Liver (tissue), 3 donors: Measurements from ENCODE around the gene CAPZB.

ENCODE experiments used
- EGR1 ChIP-seq, 2 donors: IDR thresholded peaks; 2 replicates each; pipeline ENCODE4 v1.6.1; 2016 to 2018; ENCODE audit warnings: antibody characterized with exemption in 2 of 2, low read depth in 2 of 2
- GABPA ChIP-seq, 2 donors: IDR thresholded peaks in 1 of 2; conservative IDR thresholded peaks in 1 of 2; 2 replicates each; pipeline ENCODE4 v1.6.1; 2016; ENCODE audit warnings: antibody characterized with exemption in 2 of 2, mild to moderate bottlenecking in 1 of 2, moderate library complexity in 1 of 2
- NR2F2 ChIP-seq: IDR thresholded peaks from 2 replicates; pipeline ENCODE4 v1.6.1; 2016; ENCODE audit warnings: antibody characterized with exemption
- TAF1 ChIP-seq: conservative IDR thresholded peaks from 2 replicates; pipeline ENCODE4 v1.6.1; 2016; ENCODE audit warnings: antibody characterized with exemption, mild to moderate bottlenecking
- TF ChIP-seq, protein P1 (sequence below): fragments of 150-350 bp; IDR thresholded peaks from 2 replicates; pipeline ENCODE4 v1.5.1; 2017; ENCODE audit warnings: improper control_type of control experiment, low read depth, low read length; ENCODE audit not compliant: missing input control
- TF ChIP-seq, protein P2 (sequence below): IDR thresholded peaks from 2 replicates; pipeline ENCODE4 v1.6.1; 2016; ENCODE audit warnings: antibody characterized with exemption, mild to moderate bottlenecking
- TF ChIP-seq, protein P3 (sequence below): IDR thresholded peaks from 2 replicates; pipeline ENCODE4 v1.6.1; 2016; ENCODE audit warnings: antibody characterized with exemption
- donor health status: healthy.
- donor health status: healthy.

DNA sequence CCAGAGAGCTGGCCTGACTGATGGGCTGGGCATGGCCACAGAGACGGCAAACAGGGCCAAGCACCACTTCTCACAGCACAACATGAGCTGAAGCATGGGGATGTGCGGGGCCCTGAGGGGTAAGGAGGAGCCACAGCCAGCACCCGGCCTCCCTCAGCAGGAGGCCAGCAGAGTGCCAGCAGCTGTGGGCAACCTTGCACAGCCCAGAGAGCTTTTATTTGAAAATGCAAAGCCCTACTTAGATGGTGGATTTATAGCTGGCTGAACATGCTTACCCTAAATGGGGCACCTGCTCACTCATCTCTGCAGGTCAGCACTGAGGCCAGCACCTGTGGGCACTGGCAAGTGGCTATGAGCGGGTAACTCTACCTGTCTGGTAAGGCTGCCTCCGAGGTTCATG lies 129.1 kb downstream of the CAPZB start:
- TF ChIP-seq TAF1 (no peak), EGR1 (IDR thresholded peaks at IDR 0.05; ENCODE audit: low read depth in 2 of 2) (no peak), NR2F2 (no peak), GABPA (IDR thresholded peaks at IDR 0.05 in 1 of 2, conservative IDR thresholded peaks at IDR 0.05 in 1 of 2) (no peak)
- TF ChIP-seq, protein P1, sequence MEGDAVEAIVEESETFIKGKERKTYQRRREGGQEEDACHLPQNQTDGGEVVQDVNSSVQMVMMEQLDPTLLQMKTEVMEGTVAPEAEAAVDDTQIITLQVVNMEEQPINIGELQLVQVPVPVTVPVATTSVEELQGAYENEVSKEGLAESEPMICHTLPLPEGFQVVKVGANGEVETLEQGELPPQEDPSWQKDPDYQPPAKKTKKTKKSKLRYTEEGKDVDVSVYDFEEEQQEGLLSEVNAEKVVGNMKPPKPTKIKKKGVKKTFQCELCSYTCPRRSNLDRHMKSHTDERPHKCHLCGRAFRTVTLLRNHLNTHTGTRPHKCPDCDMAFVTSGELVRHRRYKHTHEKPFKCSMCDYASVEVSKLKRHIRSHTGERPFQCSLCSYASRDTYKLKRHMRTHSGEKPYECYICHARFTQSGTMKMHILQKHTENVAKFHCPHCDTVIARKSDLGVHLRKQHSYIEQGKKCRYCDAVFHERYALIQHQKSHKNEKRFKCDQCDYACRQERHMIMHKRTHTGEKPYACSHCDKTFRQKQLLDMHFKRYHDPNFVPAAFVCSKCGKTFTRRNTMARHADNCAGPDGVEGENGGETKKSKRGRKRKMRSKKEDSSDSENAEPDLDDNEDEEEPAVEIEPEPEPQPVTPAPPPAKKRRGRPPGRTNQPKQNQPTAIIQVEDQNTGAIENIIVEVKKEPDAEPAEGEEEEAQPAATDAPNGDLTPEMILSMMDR, result no peak
- TF ChIP-seq, protein P2, sequence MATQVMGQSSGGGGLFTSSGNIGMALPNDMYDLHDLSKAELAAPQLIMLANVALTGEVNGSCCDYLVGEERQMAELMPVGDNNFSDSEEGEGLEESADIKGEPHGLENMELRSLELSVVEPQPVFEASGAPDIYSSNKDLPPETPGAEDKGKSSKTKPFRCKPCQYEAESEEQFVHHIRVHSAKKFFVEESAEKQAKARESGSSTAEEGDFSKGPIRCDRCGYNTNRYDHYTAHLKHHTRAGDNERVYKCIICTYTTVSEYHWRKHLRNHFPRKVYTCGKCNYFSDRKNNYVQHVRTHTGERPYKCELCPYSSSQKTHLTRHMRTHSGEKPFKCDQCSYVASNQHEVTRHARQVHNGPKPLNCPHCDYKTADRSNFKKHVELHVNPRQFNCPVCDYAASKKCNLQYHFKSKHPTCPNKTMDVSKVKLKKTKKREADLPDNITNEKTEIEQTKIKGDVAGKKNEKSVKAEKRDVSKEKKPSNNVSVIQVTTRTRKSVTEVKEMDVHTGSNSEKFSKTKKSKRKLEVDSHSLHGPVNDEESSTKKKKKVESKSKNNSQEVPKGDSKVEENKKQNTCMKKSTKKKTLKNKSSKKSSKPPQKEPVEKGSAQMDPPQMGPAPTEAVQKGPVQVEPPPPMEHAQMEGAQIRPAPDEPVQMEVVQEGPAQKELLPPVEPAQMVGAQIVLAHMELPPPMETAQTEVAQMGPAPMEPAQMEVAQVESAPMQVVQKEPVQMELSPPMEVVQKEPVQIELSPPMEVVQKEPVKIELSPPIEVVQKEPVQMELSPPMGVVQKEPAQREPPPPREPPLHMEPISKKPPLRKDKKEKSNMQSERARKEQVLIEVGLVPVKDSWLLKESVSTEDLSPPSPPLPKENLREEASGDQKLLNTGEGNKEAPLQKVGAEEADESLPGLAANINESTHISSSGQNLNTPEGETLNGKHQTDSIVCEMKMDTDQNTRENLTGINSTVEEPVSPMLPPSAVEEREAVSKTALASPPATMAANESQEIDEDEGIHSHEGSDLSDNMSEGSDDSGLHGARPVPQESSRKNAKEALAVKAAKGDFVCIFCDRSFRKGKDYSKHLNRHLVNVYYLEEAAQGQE, result no peak
- TF ChIP-seq, protein P3, sequence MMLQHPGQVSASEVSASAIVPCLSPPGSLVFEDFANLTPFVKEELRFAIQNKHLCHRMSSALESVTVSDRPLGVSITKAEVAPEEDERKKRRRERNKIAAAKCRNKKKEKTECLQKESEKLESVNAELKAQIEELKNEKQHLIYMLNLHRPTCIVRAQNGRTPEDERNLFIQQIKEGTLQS, result no peak
